Left hindlimb (tissue), 1 donor: ENCODE results near the gene ROR1.
"Not testable (repeated sequence)": the region's sequence is repeated elsewhere in the genome, so short reads cannot be mapped to it uniquely, and the experiment has no call there.

Experiments used
- DNase-seq: peaks from one replicate; pipeline ENCODE4 v3.0.0-alpha.2; 2018

ROR1 gene

DNA sequence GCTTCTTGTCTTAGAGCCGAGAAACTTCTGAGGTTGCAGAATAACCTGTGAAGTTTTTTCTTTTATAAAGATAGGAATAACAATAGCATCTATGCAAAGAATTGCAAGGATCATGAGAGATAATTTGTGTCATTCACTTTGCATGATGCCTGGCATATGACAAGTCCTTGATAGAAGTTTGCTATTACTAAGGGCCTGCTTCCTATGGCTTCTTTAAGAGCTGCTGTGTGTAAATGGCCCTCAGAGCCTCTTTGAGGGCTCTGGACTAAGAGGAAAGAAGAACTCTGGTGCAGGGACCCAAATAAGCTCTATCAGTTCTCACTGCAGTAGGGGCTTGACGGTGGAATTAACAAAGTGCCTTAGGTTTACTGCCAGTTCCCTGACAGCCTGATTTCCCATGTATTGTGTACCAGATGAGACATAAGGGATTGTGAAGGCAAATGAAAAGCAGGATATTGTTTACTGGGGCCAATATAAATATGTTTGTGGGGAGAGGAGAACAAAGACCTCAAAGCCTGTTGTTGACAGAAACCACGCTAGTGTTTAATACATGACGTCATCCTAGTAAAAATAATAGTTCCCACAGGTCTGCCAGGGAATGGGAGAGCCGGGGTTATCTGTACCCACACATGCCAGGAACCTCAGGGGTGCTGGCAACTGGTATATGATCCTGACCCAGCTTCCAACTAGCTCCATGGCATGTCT, 298.4 kb downstream of the ROR1 start:
- DNase-seq, result no peak

DNA sequence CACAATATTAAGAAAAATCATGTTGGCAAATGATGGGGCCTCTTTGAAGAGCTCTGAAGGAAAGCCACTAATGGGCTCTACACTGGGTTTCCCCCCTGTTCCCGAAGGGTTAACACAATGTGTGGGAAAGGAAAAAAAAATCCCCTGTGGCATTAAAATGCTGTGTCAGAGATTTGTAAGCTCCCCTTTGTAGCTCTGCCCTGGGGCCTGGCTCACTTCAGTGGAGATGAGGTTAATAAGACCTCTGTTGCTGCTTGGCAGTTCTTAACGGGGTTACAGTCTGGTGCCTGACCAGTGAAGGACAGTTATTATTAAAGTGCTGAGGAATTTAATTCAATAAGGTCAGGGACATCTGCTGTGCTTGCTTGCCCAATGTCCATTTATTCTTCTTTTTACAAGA, 299.9 kb downstream of the ROR1 start:
- no peak for DNase-seq

DNA sequence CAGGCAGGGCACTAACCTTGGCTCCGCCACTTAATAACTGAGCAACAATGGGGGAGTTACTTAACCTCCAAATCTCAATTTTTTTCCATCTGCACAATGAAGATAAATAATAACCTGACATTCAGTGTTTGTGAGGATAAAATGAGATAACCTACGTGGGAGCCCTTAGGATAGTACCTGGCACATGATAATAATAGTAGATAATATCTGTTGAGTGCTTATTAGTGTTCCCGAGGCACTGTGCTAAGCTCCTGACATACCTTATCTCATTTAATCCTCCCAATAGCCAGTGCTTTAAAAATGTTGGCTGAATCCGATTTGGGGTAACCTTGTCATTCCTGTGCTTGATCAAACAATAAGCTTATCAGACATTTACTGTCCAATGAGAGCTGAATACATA, 300.9 kb downstream of the ROR1 start:
- DNase-seq, result no peak

DNA sequence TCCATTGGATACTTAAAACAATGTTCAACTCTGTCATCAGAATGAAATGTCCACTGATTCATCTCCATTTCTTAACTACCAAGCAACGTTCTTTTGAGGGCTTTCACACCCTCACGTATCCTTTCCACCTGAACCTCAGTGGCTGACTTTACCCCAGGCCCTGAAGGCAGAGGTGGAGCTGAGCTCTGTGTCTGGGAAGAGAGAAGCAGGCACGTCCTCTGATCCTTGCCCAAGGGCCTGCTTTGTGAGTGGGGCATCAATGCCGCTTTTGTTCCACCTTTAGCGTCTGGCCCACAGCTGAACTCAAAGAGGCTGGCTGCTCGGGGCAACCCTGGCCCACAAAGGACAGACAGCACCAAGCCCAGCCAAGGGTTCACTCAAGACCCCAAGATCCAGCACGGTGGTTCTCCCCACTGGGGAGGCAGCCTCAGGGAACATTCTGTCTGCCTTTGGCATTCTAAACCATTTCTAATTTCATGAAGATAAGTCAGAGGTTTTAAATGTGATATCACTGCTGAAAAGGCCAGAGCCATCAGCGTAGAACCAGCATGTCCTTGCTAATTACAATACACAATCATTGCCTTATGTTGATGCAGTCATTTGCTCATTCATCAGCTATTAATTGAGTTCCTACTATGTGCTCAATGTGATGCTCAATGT, 303.6 kb downstream of the ROR1 start:
- no peak for DNase-seq

DNA sequence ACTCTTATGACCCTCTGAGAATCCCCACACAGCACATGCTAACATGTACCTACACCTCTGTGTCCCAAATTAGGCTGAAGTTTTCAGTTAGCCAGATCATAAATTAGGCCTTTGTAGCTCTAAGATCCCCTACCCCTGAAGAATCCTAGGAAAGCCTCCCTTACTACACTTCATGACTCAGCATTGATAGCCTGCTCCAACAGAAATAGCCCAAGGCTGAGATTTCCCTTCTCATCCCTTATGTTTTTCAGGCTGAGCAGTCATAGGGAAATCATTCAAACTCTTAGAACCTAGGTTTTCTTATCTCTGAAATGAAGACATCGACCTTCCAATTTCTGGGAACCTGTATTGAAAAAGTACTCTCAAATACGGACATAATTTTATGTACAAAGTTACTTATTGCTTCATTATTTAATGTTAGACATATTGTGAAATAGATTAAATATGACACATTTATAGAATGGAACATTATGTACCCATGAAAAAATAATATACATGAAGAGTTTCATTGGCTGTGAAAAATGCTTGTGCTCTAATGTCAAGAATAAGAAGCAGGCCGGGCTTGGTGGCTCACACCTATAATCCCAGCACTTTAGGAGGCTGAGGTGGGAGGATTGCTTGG, 307.2 kb downstream of the ROR1 start:
- no peak for DNase-seq

DNA sequence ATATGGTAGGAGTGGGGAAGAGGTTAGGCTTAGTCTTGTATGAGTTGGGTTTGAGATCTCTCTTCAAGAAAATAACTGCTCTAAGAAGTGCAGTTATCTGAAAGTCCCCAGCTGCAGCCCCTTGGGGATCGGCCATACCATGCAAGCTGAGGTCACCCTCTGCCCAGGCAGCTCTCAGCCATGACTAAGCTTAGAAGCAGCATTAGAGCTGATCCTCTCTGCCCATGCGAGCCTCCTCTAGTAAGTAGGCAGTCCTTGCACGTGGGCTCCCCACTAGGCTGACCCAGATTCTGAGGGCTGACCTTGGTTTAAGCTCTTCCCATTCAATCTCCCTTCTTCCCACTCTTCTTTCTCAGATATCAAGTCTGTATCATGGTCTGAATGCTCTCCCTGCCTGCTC, 308.6 kb downstream of the ROR1 start:
- DNase-seq, result no peak

DNA sequence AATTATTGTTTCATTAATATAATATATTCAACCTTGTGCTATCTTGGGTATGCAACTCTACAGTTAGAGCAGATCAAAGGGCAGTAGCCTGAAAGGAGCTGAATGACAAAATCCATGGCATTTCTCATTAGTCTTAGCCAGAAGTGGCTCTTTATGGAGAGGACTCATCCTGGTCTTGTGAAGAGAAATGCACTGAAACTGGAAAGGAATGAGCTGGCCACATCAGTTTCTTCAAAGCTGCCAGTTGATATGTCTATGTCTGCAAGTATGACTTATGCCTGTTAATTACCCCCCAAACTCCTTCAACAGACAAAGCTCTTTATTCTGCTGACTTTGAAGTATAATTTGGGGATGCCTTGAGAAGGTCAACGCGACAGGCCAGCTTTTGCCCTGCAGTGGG, 310.6 kb downstream of the ROR1 start:
- no peak for DNase-seq

DNA sequence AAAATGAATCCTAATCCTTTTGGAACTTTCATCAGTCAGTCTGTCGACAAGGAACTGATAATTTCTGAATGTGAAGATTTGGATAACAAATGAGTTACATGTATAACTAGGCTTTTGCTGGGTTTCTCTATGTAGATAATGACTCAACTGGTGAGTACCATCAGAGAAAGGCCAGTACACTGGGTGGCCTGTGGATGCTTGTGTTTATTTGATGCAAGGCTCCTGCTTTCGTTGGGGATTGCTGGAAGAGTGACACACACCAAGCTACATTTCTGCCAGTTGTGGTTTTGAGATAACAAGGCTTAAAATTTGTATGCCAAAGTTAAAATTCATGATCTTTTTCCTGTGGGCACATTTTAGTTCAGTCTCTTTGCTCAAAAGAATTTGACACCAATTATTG, 314.0 kb downstream of the ROR1 start:
- no peak for DNase-seq

DNA sequence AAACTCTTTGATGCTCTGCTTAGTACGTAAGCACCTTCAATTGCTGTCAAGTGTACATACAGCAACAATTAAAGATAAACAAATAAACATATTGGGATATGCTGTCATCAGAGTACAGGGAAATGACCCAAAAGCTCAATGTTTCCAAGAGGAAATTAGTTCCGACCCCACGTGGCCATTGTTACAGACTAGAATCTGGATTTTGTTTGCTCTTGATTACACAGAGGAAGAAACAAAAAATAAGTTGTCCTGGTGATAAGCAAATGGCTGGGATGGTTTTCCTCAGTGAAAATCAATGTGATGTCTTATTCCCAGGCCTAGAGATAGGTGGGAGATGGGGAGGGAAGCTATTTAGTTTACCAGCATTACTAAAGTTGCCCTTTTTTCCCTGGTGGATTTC, 316.6 kb downstream of the ROR1 start:
- no peak for DNase-seq

DNA sequence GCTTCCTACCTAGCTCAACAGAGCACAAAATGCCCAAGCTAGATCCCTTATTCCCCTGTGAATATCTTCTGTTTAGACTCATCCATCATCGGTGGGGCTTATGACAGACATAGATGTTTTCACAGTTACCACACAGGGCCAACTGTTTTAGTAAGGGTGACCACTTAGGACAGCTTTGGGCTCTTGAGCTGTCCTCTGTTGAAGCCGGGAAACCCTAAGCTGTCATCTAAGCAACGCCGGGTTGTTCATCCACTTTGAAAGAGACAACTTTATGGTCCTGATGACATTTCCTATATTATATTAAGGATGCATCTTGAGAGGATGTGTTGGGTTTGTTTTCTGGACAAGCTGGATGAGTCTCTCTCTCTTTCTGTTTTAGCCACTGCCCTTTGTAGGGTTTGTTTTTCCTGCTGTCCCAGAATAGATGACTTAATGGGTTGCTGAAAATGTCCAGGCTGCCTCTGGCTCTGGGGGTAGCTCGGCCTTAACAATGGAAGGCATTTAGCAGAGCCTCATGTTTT, 319.1 kb downstream of the ROR1 start:
- DNase-seq, result no peak

DNA sequence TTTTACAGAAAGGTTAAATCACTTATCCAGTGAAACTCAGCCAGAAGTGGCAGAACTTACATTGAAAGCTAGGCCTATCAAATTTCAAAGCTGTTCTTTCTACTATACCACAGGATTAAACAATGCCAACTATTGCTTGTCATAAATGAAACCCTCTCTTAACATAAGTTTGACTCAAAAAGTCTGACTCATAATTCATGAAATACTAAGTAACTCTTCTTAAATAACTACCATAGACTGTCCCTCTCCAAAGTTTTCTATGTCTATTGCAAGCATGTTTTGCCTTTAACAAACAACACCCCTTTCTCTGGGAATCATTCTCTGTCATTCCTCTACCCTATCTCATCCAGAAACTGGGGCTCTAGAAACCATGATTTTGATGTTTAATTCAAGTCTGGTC, 320.1 kb downstream of the ROR1 start:
- no peak for DNase-seq

DNA sequence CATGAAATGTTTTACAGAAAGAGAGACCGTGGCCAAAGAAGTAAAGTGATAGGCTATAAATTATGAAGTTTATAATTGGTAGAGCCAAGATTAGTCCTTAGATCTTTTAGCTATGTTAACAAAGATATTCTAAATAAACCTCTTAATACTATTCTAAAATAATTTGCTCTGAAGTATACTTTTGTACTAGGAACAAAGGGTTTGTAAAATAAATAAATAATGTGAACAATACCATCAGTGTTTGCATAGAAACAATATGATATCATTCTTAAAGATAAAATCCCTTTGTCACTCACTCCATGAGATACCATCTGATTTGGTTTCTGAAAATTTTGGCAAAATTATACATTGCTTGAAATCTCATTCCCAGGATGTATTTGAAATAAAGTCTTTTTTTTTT, 322.0 kb downstream of the ROR1 start:
- no peak for DNase-seq

DNA sequence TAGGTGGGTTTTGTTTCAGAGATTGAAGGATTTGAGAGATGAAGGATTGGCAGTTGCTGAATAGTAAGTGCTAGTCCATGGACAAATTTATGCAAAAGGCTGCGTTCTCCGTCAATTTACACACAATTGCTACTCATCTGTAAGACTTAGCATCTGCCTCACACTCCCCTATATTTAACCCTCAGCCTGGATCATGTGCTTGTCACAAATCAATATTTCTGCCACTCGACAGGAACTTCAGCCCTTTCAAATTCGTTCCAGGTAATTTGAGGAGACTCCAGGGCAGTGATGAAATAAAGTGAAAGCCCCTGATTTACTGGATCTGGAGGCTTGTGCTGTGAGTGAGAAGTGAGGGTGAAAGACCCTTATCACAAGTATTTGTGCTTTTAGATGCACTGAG, 324.0 kb downstream of the ROR1 start:
- no peak for DNase-seq

DNA sequence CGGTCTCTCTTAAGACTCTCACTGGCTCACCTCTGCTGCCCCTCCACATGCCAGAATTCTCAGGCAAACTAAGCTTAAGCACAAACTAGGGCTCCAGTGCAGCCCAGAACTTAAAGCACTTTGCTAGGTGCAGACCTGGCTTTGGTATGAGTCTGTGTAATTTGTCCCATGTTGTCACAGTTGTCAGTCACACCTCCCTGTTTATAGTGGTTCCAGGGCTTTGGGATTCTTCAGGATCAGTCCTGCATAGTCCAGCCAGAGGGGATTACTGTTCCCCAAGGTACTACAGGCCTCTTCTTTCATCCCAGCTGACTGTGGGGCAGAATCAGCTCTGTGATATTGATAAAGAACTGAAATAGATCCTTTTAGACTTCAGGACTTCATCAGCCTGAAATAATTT, 324.6 kb downstream of the ROR1 start:
- DNase-seq, result no peak

DNA sequence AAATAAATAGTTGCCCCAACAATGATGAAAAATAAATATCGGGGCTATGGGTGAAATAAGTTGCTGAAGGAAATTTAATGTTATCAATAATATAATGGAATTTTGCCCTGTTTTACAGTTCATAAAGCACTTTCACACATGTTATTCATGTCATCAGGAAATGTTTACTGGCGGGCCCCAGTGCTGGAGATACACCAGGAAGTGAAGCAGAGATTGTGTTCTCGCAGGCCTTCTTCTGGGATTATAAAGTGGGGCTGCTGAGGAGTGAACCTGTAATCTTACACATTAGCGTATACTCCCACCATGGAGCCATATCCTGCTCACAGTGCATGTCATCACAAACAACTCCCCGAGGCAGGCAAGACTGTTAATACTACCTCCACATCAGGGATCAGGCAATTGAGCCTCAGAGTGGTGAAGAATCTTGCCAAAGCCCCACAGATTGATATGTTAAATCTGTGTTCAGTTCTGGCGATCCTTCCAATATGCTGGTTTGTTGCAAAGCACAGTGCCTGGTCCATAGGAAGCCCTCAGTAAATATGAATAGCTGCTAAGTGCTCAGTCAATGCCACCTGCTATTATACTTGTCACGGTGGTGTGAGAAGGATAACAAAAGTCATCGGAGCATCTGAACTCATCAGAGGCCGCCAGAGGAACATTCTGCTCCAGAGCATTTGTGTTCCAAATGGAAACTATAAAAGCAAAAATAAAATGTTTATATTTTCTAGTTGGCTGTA, 325.2 kb downstream of the ROR1 start:
- DNase-seq, result no peak

DNA sequence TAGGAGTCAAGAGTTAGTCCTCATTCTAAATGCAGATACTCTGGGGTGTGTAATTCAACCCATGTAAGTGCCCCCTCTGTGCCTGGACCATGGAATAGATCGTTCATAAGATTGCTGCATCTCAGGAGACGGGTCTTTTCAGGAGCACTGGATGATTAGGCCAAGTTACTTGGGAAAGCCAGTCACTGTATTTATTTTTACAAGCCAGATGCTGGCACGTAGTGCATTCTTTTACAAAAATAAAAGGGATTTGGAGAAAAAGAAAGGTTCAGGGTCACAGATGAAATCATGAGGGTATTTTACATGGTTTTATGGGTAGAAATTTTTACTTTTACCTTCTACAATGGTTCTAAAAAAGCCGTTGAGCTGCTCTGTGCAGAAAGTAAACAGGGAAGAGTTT, 327.0 kb downstream of the ROR1 start:
- DNase-seq, result no peak

DNA sequence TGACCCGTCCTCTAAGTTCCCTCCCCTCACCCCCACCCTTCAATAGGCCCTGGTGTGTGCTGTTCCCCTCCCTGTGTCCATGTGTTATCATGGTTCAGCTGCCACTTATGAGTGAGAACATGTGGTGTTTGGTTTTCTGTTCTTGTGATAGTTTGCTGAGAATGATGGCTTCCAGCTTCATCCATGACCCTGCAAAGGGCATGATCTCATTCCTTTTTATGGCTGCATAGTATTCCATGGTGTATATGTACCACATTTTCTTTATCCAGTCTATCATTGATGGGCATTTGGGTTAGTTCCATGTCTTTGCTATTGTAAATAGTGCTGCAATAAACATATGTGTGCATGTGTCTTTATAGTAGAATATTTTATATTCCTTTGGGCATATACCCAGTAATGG, 330.8 kb downstream of the ROR1 start:
- not testable (repeated sequence) for DNase-seq

DNA sequence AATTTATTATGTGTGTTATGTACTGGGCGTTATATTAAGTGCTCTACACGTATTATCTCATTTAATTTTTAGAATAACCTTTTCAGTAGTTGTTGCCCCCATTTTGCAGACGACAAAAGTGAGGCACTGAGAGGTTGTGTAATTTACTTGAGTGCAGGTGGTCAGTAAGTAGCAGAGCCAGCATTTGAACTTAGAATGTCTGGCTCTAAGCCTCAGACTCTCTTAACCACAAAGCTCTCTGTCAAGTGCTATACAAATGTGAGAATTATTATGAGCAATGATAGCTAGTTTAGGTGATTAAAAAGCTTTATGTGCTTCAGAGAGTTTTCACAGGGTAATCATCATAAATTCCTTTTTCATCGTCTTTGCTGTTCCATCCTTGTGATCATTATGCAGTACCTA, 333.3 kb downstream of the ROR1 start:
- no peak for DNase-seq

DNA sequence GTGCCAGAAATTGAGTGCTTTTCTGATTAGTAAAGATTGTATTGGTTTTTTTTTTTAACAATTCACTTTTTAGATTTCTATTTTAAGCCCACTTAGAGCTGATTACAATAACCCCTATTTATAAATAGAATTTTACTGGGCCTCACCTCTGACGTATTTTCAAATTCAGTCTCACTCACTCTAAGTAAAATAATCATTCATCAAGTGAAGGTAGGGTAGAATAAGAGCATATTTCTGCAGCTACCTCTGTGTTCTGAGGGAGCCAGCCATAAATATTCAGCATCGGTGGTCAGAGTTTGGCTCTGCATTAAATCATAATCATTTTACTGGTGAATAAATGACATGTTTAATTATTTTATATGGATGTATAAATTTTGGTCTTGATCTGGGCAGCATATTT, 333.8 kb downstream of the ROR1 start:
- no peak for DNase-seq

DNA sequence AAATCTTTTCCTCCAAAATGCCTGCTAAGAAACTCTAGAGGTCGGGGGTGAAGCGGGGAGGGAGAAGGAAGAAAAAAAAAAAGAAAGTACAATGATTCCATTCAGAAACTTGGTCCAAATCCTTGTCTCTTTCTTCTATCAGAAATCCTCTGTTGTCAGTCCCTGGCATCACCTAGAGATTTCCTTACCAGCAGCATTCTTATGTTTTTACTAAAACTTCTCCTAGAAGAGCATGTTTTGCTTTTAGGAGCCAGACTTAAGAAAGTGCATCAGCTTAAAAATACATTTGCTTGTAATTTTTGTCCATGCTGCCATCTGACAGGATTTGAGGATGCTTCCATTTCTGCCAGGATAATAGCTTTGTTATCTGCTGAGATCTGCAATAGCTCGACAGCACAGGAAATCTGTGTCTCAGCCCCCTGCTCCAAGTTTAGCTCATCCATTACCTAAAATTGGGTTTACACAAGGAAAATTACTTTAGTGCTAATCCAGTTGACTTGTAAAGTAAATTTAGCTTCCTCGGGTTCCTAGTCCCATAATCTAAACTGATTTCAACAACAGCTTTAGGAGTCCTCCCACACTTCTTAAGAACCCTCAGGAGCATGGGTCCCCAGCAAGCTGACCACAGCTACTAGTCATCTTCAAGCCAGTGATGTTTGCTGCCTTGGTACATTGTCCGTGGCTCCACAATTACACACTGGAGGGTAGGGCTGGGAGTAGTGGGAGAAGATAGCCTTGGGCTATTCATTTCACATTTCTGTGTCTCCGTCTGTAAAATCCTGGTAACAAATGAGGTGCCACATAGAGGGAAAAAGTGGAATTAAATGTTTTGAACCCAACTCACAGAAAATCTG, 337.3 kb downstream of the ROR1 start:
- DNase-seq, result no peak

DNA sequence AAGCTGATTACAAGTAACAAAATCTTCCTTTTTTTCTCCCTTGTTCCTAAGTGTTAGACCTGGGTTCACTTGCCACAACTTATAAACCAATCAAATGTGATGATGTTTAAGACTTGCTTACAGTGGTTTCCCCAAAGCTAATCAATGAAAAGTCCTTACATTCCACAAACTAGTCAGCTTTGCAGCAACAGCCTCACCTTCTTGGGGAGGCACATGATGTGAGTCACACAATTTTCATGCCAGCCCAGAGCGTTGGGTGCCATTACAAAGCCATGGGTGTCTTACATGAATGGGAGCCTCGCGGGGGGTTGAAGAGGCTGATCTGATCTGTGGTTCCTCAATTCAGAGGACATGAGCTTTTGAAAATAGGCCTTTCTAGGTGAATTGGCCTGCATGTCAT, 338.0 kb downstream of the ROR1 start:
- no peak for DNase-seq

DNA sequence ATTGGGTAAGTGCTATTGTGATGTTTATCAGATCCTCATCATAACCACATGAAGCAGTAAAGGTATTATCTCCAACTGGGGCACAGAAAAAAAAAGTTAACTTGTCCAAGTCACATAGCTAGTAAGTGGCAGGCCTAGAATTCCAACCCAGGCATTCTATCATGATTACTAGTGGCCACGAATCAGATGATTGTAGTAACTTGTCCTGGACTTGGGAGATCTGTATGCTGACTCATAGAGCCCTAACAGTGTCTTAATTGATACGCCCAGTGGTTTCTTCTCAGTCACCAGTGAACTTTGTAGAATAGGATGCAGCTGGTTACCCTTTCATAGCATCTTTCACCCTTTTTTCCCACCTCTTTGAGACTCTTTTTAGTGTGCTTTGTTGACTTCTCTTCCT, 338.5 kb downstream of the ROR1 start:
- no peak for DNase-seq
